ENCODE results near the gene CDK5RAP2. TPM values are rescaled to one million over a fixed set of nuclear protein-coding genes. Genes with fewer than 3 reads are reported as not detected.

The CDK5RAP2 gene
- total RNA-seq, 1 donor from 2014 or later: 16.8 TPM

DNA sequence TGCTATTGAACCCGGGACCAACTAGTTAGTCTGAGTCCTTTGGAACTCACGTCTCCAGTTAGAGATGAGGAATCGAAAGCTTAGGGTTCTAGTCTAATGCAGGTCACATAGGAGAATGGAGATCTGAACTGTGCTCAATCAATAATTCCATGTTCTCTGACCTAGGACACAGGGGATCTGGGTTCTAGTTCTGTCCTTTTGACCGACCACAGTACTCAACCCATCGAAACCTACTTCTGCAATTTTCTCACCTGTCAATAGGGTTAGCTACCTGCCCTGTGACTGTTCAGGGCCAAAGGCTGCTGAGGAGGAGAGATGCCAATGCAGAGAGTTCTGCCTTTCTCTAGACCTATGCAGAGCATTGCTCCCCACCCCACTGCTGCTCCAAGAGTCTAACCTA lies 187.7 kb downstream of the CDK5RAP2 start:
- TF ChIP-seq CTCF (IDR thresholded peaks at IDR 0.05; ENCODE audit: insufficient read depth, low read length, severe bottlenecking): no peak
- no peaks in the 10 kb centered on the region for H3K27me3 ChIP-seq (ENCODE audit: control insufficient read depth, insufficient read depth, low read length)
- H3K4me3 ChIP-seq (ENCODE audit: low read depth, low read length): no peak overlapping the region
- DNase-seq (ENCODE audit: low read depth) (no peak), FAIRE-seq (no peak)
- H3K36me3 ChIP-seq (ENCODE audit: control insufficient read depth, insufficient read depth, low read length): peaks cover 6% of the 10 kb centered on the region

- Histone ChIP-seq H3K27me3 (ENCODE audit: control insufficient read depth, insufficient read depth, low read length) (no peaks in the 10 kb centered on the region), H3K4me3 (ENCODE audit: low read depth, low read length) (no peak overlapping the region), H3K36me3 (ENCODE audit: control insufficient read depth, insufficient read depth, low read length) (peaks cover 6% of the 10 kb centered on the region)
- DNase-seq (ENCODE audit: low read depth) (no peak), FAIRE-seq (no peak)
- no peak for TF ChIP-seq CTCF (IDR thresholded peaks at IDR 0.05; ENCODE audit: insufficient read depth, low read length, severe bottlenecking)
Measured at GRCh38 chr9:120391691-120392090, 188.3 kb downstream of the CDK5RAP2 start.

- no peak for TF ChIP-seq CTCF (IDR thresholded peaks at IDR 0.05; ENCODE audit: insufficient read depth, low read length, severe bottlenecking)
- Histone ChIP-seq H3K36me3 (ENCODE audit: control insufficient read depth, insufficient read depth, low read length) (peaks cover 6% of the 10 kb centered on the region), H3K27me3 (ENCODE audit: control insufficient read depth, insufficient read depth, low read length) (no peaks in the 10 kb centered on the region), H3K4me3 (ENCODE audit: low read depth, low read length) (no peak overlapping the region)
- FAIRE-seq (no peak), DNase-seq (ENCODE audit: low read depth) (no peak)
Measured at GRCh38 chr9:120390637-120391190, 189.3 kb downstream of the CDK5RAP2 start.

- Histone ChIP-seq H3K27me3 (ENCODE audit: control insufficient read depth, insufficient read depth, low read length) (no peaks in the 10 kb centered on the region), H3K4me3 (ENCODE audit: low read depth, low read length) (no peak overlapping the region), H3K36me3 (ENCODE audit: control insufficient read depth, insufficient read depth, low read length) (peaks cover 6% of the 10 kb centered on the region)
- TF ChIP-seq CTCF (IDR thresholded peaks at IDR 0.05; ENCODE audit: insufficient read depth, low read length, severe bottlenecking): no peak
- DNase-seq (ENCODE audit: low read depth): no peak
- FAIRE-seq: no peak
Measured at GRCh38 chr9:120389867-120390266, 190.1 kb downstream of the CDK5RAP2 start.

GRCh38 chr9:120389300-120389699 lies 190.7 kb downstream of the CDK5RAP2 start:
- Histone ChIP-seq H3K27me3 (ENCODE audit: control insufficient read depth, insufficient read depth, low read length) (no peaks in the 10 kb centered on the region), H3K4me3 (ENCODE audit: low read depth, low read length) (no peak overlapping the region), H3K36me3 (ENCODE audit: control insufficient read depth, insufficient read depth, low read length) (peaks cover 6% of the 10 kb centered on the region)
- no peak for TF ChIP-seq CTCF (IDR thresholded peaks at IDR 0.05; ENCODE audit: insufficient read depth, low read length, severe bottlenecking)
- DNase-seq (ENCODE audit: low read depth) (no peak), FAIRE-seq (no peak)
